ENCODE results near the gene LPIN1. TPM values are rescaled to one million over a fixed set of nuclear protein-coding genes. Genes with fewer than 3 reads are reported as not detected.

Gene LPIN1
- total and polyA plus RNA-seq, 2 of the 13 experiments (the other 11 are each of a cell fraction or from before 2014, with no cell fraction given) = 9.7 to 19.4 TPM

GRCh38 chr2:11746807-11747459, 501 bp downstream of the LPIN1 start (continued):
- TF ChIP-seq ZSCAN5A (CRISPR knock-in tag; IDR thresholded peaks at IDR 0.05; ENCODE audit: borderline replicate concordance) (no peak), ETV6 (CRISPR knock-in tag; conservative IDR thresholded peaks at IDR 0.05) (no peak), ONECUT2 (CRISPR knock-in tag; IDR thresholded peaks at IDR 0.05) (no peak), PCBP1 (IDR thresholded peaks at IDR 0.05; ENCODE audit: borderline replicate concordance, low read depth, low read length) (no peak), HOXA5 (CRISPR knock-in tag; IDR thresholded peaks at IDR 0.05) (no peak), ARID5B (CRISPR knock-in tag; IDR thresholded peaks at IDR 0.05) (peak; percentile 49; the same call in 1 of the 2 replicates), EP300 (IDR thresholded peaks at IDR 0.05; ENCODE audit: low read depth in 2 of 2, low read length in 2 of 2) (no peak), EP300 (CRISPR knock-in tag; IDR thresholded peaks at IDR 0.05; ENCODE audit: borderline replicate concordance) (no peak), SIN3A (IDR thresholded peaks at IDR 0.05; ENCODE audit: borderline replicate concordance, low read depth, low read length) (no peak), REXO4 (CRISPR knock-in tag; IDR thresholded peaks at IDR 0.05; ENCODE audit: borderline replicate concordance) (0 out of 2 replicates have a peak, but pooled peaks have one; percentile 38), NCOA2 (CRISPR knock-in tag; IDR thresholded peaks at IDR 0.05) (peak; percentile 36; the same call in 1 of the 2 replicates), ZFP82 (CRISPR knock-in tag; IDR thresholded peaks at IDR 0.05; ENCODE audit: borderline replicate concordance) (no peak; the same call in 1 of the 2 replicates), RARG (CRISPR knock-in tag; IDR thresholded peaks at IDR 0.05; ENCODE audit: low read depth) (no peak), ZNF274 (CRISPR knock-in tag; IDR thresholded peaks at IDR 0.05) (peak; percentile 59; the same call in 1 of the 2 replicates), ZNF24 (IDR thresholded peaks at IDR 0.05) (no peak), ZNF136 (CRISPR knock-in tag; IDR thresholded peaks at IDR 0.05; ENCODE audit: low read depth) (no peak), CREM (IDR thresholded peaks at IDR 0.05) (0 out of 2 replicates have a peak, but pooled peaks have one; percentile 24), CREM (CRISPR knock-in tag; IDR thresholded peaks at IDR 0.05) (no peak), EZH2 (conservative IDR thresholded peaks at IDR 0.05; ENCODE audit: low read depth, low read length) (no peak), TFDP1 (CRISPR knock-in tag; IDR thresholded peaks at IDR 0.05; ENCODE audit: borderline replicate concordance) (no peak), ZNF570 (CRISPR knock-in tag; IDR thresholded peaks at IDR 0.05; ENCODE audit: borderline replicate concordance) (no peak), ZNF781 (CRISPR knock-in tag; IDR thresholded peaks at IDR 0.05; ENCODE audit: borderline replicate concordance, not compliant biosample characterization) (no peak), ZNF333 (CRISPR knock-in tag; IDR thresholded peaks at IDR 0.05; ENCODE audit: borderline replicate concordance) (no peak), ISL2 (CRISPR knock-in tag; IDR thresholded peaks at IDR 0.05) (0 out of 2 replicates have a peak, but pooled peaks have one; percentile 30)
